Measurements from ENCODE around the gene ENHO. TPM values are rescaled to one million over a fixed set of nuclear protein-coding genes. Genes with fewer than 3 reads are reported as not detected.

Gene ENHO
- total RNA-seq, 1 donor from 2014 or later, result 5.5 TPM

- Mint-ChIP-seq H3K4me1 (ENCODE audit: unreplicated experiment) (no peaks in the 10 kb centered on the region), H3K36me3 (no peaks in the 10 kb centered on the region), H3K9me3 (no peaks in the 10 kb centered on the region), H3K4me3 (no peak overlapping the region), H3K27ac (no peak overlapping the region), H3K27me3 (peaks cover 43% of the 10 kb centered on the region)
- no peak for DNase-seq (ENCODE audit: extremely low spot score, unreplicated experiment)
- TF ChIP-seq, protein P1, sequence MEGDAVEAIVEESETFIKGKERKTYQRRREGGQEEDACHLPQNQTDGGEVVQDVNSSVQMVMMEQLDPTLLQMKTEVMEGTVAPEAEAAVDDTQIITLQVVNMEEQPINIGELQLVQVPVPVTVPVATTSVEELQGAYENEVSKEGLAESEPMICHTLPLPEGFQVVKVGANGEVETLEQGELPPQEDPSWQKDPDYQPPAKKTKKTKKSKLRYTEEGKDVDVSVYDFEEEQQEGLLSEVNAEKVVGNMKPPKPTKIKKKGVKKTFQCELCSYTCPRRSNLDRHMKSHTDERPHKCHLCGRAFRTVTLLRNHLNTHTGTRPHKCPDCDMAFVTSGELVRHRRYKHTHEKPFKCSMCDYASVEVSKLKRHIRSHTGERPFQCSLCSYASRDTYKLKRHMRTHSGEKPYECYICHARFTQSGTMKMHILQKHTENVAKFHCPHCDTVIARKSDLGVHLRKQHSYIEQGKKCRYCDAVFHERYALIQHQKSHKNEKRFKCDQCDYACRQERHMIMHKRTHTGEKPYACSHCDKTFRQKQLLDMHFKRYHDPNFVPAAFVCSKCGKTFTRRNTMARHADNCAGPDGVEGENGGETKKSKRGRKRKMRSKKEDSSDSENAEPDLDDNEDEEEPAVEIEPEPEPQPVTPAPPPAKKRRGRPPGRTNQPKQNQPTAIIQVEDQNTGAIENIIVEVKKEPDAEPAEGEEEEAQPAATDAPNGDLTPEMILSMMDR (conservative IDR thresholded peaks at IDR 0.05), result no peak
These were observed 23.7 kb downstream of the ENHO start for GRCh38 chr9:34499076-34499475.

GRCh38 chr9:34498553-34498952, 24.2 kb downstream of the ENHO start:
- H3K36me3 Mint-ChIP-seq, result no peaks in the 10 kb centered on the region
- no peaks in the 10 kb centered on the region for H3K4me1 Mint-ChIP-seq (ENCODE audit: unreplicated experiment)
- H3K4me3 Mint-ChIP-seq, result no peak overlapping the region
- H3K27me3 Mint-ChIP-seq, result peaks cover 40% of the 10 kb centered on the region
- H3K27ac Mint-ChIP-seq, result no peak overlapping the region
- no peak for DNase-seq (ENCODE audit: extremely low spot score, unreplicated experiment)
- TF ChIP-seq, protein P1 (conservative IDR thresholded peaks at IDR 0.05), result no peak
- H3K9me3 Mint-ChIP-seq, result no peaks in the 10 kb centered on the region

DNA sequence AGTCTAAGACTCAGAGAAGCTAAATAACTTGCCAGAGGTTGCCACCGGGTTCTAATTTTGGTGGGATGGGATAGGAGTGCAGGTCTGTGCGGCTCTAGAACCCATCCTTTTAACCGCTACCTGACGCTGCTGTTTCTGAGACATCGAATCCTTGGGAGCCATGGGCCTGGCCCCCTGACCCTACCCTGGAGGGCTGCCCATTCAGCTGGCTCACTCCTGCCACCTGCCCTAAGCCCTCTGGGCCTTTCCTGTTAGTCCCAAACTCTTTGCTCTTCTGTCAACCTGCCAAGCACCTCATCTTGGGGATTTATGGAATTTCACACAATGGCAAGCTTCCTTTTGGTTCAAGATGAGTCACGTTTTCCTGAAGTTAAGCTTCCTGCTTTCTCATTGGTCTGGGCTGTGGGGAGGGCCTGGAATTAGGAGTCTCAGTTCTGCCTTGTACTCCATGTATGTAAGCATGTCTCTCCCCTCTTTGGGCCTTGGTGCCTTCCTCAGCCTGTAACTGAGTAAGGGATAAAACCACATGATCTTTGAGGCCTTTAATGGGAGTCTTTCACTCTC, 26.6 kb downstream of the ENHO start:
- TF ChIP-seq, protein P1 (conservative IDR thresholded peaks at IDR 0.05), result no peak
- no peaks in the 10 kb centered on the region for H3K36me3 Mint-ChIP-seq
- no peaks in the 10 kb centered on the region for H3K4me1 Mint-ChIP-seq (ENCODE audit: unreplicated experiment)
- H3K27me3 Mint-ChIP-seq, result peaks cover 30% of the 10 kb centered on the region
- no peak overlapping the region for H3K27ac Mint-ChIP-seq
- H3K9me3 Mint-ChIP-seq, result no peaks in the 10 kb centered on the region
- H3K4me3 Mint-ChIP-seq, result no peak overlapping the region
- no peak for DNase-seq (ENCODE audit: extremely low spot score, unreplicated experiment)

DNA sequence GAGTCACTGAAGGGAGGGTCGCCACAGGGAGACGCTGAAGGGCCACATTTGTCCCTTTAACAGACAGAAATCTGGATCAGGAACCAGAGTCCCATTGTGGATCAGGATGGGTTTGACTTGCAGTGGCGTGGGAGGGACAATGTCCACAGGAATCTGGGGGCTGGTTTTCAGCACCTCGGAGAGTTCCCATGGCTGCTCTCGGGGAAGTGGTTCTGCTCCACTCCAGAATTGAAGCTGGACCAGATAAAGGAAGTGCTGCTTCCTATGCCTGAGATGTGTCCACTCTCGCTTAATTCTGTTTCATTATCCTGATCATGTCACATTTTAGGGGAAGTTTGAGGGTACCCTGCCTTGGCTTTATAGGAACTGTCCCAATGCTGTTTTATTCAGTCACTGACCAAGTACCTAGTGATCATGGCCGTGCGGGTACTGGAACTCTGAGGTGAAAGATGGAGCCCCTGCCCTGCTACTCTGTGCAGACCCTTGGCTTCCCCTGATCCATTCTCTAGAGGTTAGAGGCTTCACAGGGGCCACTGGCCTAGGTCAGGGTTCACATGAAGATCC, 28.7 kb downstream of the ENHO start:
- peaks cover 14% of the 10 kb centered on the region for H3K27me3 Mint-ChIP-seq
- H3K27ac Mint-ChIP-seq, result no peak overlapping the region

GRCh38 chr9:34492051-34492450, 30.7 kb downstream of the ENHO start:
- Mint-ChIP-seq H3K9me3 (no peaks in the 10 kb centered on the region), H3K27ac (no peak overlapping the region), H3K36me3 (no peaks in the 10 kb centered on the region), H3K4me1 (ENCODE audit: unreplicated experiment) (no peaks in the 10 kb centered on the region), H3K4me3 (no peak overlapping the region), H3K27me3 (peaks cover 7% of the 10 kb centered on the region)
- no peak for DNase-seq (ENCODE audit: extremely low spot score, unreplicated experiment)
- TF ChIP-seq, protein P1 (conservative IDR thresholded peaks at IDR 0.05), result no peak

More for the DNA sequence above, 28.7 kb downstream of the ENHO start:
- Mint-ChIP-seq H3K36me3 (no peaks in the 10 kb centered on the region), H3K4me1 (ENCODE audit: unreplicated experiment) (no peaks in the 10 kb centered on the region), H3K4me3 (no peak overlapping the region), H3K9me3 (no peaks in the 10 kb centered on the region)
- DNase-seq (ENCODE audit: extremely low spot score, unreplicated experiment), result no peak
- TF ChIP-seq, protein P1 (conservative IDR thresholded peaks at IDR 0.05), result no peak
